Measurements from ENCODE around the gene PARD3B.

The PARD3B gene

DNA sequence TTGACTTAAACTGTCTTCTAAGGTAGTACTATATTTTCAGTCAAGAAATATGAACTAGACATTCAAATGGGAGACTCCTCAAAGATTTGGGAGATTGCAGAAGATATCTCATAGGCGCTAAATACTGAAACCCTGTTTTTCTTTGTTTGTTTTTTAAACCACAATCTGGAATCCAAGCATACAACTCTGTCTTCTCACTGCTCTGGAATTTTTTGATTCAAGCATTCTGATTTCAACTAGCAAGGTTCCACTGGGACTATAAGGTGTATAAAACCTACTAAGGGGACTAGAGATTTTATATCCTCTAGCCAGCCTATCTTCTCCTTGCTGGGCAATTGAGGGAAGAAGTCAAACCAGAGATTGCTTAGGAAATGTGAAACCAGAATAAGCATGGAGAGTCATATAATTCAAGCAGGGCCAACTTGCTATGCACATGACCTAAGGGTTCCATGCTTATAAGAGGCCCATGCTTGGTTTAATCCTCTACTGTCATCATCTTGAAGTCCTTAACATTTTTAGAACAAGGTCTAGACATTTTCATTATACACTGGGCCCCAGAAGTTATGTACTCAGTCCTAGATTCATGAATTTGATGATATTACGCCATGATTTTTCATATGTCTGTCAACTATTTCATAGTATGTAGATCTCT, 405.5 kb downstream of the PARD3B start:
- DNase-seq (ENCODE audit: low read depth) = peak; percentile 22

DNA sequence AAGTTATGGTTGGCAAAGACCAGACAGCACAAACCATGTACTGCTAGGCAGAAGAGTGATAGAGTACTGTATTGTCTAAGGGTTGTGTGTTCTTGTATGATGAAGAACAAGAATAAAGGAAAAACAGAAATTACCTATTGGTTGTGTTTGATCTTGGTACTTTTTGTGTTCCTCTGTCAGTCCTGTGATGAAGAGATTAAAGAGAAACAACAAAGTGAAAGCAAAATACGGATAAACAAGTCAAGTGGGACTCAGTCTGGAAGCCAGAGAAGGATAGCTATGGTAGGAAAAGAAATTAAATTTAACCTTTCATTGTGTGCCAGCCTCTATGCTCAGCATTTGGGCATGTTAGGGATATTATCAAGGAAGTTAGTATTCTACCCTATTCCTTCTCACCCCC, 413.1 kb downstream of the PARD3B start:
- no peak for DNase-seq (ENCODE audit: low read depth)

DNA sequence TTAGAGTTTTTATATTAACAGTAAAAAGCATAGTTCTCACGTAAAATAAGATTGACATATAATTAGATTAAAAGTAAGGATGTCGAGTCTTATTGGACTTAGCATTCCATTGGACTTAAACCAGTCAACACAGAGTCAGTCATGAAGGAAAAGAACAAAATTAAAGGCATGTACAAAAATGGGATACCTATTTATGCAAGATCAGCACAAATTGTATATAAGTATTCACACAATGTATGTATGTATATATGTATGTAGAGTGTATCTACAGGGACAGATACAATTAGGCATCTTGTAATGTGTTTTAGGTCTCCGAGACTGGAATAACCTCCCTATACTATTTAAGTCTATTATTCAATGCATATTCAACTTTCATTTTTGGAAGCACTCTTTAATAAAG, 419.1 kb downstream of the PARD3B start:
- DNase-seq (ENCODE audit: low read depth) = no peak

DNA sequence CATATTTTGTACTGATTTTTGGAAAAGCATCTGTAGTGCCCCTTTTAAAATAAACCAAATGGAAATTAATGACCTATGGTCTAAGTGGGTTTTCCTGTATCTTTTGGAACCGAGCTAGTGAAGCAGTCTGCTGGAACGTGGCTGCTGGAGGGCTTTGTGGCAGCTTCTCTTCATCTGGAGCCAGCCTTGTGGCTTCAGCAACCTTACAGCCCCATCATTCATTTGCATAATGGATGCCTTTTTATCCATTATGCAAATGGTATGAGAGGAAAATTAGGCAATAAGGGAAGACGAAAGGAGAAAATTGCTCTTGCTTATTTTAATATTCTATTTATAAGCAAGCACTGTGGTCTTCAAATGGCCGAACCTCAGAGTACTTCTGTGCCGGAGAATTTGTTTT, 421.0 kb downstream of the PARD3B start:
- no peak for DNase-seq (ENCODE audit: low read depth)

DNA sequence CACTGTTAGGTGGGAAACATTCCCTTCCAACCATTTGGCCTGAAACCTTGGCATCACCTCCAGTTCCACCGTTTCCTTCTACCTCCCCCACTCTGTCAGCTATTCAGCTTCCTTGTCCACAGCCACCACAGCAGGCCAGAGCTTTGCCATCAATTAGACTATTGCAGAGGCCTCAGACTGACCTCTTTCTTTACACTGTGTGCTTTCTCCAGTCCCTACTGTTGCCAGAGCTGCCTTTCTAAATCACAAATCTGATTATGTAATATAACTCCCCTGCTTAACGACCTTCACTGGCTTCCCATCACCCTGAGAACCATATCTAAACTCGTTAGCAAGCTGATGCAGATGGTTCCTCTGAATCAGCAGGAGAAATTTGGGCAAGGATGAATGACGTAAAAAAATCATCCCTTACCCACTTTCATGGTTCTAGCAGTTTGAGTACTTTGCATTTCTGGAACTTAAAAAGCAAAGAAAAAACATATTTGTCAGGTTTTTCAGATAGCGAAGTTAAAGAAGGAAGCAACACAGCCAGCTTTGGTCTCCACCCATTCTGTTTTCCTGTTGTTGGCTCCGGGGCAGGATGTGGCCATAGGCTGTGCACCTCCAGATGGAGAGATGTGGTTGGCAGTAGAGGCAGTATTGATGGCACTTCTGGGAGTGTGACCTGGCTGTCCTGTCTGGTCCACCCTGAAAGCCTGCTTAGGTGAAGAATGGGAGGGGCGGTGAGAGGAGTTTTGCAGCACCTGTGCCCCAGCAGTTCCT, 422.1 kb downstream of the PARD3B start:
- DNase-seq (ENCODE audit: low read depth) = no peak

DNA sequence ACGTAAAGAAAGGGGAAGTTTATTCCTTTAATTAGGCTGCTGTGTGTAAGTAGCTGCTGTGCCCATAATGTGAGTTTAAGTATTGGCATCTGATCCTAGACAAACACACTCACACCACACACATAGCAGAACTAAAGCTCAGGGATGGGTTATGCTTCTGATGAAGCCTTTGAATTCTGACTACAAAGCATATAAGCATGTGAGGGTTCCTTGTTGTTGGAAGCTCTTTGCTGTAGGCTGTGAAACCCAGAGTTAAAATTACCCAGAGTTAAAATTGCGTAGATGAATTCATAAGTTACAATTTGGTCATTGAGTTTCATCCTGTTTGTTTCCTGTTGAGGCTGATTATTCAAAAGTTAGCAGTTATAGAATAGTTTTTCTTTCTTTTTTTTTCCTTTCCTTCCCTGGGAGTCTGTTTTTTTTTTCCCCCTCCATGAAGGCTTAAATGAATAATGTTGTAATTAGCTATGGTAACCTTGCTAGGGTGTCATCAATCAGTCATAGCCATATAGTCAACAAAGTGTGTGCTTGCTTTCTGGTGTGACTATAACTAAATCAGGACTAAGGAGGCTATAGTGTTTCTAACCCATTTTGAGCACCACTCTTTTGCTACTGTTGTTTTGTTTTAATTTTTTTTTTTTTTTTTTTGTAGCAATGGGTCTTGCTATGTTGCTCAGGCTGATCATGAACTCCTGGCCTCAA, 426.1 kb downstream of the PARD3B start:
- no peak for DNase-seq (ENCODE audit: low read depth)

DNA sequence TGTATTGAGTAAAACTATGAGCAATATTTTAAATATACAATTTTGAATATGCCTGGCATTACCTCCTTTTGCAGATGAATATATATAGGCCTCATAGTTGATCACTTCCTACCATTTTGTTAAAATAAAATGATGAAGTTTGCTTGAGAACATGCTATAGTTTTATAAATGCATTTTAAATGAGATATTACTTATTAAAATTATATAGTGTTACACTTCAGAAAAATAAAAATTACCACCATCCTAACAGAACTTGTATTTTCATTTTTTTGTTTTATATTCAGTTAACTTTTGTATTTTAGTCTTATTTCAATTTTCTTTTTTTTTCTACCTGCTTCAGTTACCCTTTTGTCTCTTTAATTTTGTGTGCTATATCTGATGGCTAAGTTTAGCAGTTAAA, 426.9 kb downstream of the PARD3B start:
- DNase-seq (ENCODE audit: low read depth) = no peak

DNA sequence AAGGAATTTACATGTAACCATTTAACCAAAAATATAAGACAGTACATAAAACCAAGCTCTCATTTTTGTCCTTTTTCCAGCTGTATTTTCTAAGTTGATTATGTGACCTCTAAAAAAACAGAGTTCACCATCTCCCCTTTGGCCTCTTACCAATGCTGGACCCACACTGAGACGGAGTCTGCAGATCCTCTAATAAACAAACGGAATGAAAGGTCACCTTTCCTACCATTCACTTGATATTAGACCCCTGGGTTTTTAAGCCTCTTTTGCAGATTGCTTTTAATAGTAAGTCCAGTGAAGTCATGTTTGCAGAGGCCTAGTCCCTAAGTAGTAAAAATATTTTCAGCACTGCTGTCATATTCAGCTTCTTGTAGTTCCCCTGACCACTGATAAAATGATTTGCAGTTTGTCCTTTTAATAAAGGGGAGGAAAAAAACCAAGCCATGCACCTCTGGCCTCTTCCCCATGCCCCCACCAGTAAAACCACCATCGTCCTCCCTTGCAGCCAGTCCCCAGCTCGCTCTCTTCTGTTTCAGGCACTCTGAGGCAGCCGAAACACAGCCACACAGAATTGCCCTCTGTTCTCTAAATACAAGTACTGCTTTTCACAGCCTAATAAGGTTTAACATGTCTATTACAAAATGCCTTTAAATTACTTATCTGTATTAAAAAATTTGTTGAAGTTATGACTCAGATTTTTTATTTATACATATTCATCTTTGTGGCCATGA, 427.5 kb downstream of the PARD3B start:
- no peak for DNase-seq (ENCODE audit: low read depth)

DNA sequence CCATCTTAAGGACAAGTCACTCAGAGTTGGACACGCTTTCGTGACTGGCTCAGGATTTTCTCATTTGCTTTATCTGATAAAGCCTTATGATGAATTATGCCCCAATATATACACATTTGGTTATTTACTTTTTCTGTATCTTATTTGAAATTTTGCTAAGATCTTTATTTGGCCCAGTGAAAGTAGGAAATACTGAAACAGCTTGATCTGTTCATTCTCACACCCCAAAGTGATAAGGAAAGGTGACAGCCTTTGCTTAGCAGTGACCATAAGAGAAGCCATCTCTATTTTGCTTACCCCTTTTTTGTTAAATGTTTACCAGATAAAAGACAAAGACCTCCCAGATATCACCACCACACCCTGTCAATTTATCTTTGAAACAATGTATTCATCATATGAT, 428.3 kb downstream of the PARD3B start:
- DNase-seq (ENCODE audit: low read depth) = no peak

DNA sequence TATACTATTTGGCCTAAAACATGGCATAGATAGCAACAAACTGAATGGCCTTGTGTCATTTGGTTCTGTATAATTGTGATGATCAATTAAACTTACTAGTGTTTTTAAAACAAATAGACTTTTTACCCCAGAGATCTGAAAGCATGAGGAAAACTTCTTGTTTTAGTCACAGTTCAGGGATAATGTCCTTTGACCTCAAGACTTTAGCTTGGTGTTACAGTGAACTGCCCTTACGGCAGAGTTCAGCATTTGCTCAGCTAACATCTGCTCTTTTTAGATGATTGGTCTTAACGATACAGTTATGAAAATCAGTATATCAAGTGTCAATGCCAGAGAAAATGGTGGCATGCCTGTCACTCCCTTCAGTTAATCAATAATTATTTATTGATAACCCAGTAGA, 429.2 kb downstream of the PARD3B start:
- no peak for DNase-seq (ENCODE audit: low read depth)

DNA sequence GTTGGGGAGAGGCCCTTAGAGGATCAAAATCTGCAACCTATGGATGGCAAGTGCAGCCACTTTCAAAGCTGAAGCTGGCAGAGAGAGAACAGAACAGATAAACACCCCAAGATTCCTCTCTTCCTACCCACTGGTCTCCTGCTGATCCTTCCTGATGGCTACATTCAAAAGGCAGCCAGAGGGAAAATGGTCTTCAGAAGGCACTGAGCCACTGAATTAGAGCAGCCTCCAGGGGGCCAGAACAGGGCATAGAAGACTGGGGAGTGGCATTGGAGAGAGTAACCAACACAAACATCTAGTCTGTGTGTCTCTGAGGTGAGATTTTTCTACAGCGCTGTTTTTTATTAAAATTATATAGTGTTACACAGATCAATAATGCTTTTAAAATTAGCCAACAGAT, 432.6 kb downstream of the PARD3B start:
- no peak for DNase-seq (ENCODE audit: low read depth)

DNA sequence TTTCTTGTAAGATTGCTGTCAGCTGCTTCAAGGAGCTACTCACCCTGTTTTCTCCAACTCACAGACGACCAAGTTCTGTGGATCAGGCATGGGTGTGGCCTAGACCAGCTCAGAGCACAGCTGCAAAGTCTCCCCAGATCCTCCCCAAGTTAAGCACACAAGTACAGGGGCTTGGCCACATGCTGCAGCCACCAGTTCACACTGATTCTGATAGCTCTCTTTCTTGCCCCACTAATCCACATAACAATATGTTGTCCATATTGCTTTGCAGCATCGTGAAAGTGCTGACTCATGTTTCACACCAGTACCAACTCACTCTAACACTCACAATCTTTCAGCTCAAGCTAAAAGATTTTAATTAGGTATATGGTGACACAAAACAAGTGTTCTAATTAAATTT, 437.0 kb downstream of the PARD3B start:
- no peak for DNase-seq (ENCODE audit: low read depth)

DNA sequence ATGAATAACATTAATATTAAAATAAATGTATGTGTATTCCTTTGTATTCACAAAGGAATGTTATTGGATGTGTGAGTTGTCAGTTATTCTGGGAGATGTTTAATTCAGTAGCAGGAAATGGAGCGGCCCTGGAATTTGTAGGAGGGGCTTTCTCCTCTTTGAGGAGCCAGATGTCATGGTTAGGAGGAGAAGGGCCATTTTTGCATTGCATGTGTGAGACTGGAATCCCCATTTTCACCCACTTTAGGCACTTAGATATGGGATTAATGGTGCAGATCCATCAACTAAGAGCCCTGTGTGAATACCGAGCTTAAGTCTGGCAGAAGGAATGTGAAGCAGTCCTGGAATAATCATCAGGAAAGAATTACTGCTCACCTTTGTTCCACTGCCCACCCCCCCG, 439.2 kb downstream of the PARD3B start:
- no peak for DNase-seq (ENCODE audit: low read depth)

DNA sequence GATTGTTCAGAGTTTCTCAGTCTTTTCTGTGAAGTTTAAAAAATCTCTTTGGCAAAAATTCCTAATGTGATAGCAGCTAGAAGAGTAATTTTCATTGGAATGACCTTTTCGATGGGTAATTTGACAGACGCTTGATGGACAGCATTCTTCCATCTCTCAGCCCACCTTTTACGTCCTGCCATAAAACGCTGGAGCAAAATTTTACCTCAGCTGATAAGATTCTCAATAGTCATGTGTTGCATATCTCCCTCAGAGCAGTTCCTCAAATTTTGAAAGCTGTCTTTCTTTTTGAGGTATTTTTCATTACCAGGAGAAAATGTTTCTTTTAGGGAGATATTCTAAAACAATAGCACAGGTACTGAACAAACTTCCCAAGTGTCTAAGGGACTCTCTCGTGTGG, 441.4 kb downstream of the PARD3B start:
- DNase-seq (ENCODE audit: low read depth) = no peak

DNA sequence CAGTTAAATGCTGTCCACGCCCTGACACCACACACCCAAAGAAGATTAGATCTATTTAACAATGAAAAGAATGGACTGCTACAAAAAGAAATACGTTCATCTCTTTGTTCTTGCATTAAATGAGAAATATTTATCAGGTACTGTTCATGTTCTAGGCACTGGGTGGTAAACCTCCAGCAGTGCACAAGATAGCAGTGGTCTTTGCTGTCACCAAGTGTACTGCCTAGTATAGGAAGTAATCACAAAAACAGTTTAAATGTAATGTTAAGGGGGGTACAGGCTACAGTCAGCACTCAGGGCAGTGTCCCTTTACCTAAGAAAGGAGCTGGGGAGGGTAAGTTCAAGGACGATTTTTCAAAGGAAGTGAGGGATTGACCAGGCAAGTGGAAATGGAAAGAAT, 443.6 kb downstream of the PARD3B start:
- no peak for DNase-seq (ENCODE audit: low read depth)

DNA sequence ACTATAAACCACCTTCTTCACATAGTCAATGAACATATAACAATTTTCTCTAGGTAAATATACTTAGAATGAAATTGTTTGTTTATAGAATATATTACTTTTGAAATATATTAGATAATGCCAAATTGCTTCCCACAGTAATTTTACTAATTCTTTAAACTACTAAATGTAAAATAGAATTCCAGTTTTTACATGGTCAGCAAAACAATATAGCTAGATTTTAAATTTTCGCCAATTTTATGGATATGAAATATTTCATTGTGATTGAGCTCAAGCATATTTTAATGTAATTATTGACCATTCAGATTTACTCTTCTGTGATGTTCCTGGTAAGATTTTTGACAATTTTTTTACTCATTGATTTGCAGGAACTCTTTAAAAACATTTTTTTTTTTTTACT, 444.6 kb downstream of the PARD3B start:
- DNase-seq (ENCODE audit: low read depth) = no peak

DNA sequence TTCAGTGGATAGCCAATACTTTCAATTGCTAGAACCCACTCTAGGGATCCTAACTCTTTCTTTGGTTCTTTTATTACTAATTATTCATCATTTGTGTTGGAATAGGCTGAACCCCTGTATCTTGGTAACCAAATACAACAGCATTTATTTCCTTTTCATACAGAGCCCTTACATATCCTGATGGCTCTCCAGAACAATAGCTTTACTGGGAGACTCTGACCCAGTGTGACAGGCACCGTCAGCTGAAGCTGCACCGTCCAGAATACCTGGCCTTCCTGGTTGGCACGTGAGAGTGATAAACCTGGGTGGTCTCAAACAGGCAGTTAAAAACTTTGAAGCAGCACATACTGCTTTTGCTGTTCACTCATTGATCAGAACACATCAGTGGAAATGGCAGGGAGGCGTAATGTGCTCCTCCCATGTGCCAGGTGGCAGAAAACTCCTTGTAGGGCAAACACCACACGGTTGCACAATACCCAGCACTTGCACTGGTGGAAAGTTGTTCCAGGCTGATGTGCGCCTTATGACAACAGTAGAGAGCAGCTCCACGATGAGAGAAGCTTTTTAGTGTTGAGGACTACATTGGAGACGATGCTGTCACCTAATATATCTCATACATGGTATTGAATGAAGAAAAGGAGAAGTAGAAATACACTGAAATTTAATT, 456.2 kb downstream of the PARD3B start:
- no peak for DNase-seq (ENCODE audit: low read depth)

DNA sequence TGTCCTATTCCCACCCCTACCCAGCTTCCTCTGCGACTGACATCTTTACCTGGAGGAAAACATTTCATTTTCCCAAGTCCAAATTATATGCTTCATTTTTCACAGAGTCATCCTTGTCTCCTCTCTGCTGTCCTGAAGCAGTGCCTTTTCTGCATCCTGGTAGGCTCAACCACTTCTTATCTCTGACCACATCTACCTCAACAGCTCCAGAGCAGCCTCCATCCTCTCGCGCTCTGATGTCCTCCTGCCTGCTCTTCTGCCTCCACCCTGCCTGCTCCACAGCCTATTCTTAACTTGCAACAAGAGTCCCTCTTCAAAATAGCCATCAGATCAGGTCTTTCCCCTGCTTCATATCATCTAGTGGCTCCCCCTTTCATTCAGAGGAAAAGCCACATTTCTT, 457.1 kb downstream of the PARD3B start:
- DNase-seq (ENCODE audit: low read depth) = no peak

DNA sequence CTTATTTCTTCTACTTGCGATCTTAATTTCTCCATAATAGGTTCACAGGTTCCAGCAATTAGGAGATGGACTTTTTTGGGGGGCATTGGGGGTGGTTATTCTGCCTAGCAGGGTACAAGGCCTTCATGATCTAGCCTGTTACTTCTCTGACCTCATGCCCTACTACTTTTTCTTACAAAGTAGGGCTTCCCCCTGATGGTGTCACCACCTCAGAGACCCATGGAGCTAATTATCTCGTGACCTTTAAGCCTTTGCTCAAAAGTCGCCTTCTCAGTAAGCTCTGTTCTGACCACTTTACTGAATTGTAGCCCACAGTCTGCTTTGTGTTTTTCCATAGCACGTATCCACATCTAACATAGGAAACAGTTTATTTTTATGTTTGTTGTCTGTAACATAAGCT, 458.0 kb downstream of the PARD3B start:
- DNase-seq (ENCODE audit: low read depth) = no peak

DNA sequence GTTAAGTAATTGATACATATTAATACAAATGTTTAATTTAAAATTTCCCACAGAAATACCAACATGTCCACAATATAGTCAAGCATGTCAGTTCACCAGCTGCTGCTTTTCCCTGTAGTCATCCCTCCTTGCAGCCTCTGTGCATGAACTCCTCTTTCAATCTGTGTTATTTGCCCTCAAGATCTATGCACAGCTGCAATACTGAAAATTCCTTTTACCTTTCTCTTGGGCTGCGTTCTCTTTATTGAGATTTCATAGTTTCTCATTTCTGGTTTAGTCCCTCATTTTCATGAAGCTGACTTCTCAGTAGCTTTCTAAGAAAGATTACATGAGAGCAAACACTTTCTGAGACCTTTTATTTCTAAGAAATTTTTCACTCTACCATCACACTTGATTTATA, 464.9 kb downstream of the PARD3B start:
- DNase-seq (ENCODE audit: low read depth) = no peak

DNA sequence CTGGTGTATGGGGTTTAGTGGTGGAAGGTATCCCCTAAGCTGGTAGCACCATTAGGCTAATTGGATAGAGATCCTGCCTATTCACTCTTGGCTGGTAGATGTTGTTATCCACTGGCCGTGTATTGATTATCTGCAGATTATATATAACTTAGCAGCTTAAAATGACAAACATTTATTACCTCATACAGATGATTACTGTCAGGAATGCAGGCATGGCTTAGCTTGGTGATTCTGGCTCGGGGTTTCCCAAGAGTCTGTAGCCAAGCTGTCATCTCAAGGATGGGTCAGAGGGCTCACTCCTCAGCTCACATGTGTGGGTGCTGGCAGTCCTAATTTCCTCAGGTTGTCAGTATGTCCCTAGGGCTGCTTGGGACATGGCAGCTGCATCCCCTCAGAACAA, 465.8 kb downstream of the PARD3B start:
- DNase-seq (ENCODE audit: low read depth) = no peak

DNA sequence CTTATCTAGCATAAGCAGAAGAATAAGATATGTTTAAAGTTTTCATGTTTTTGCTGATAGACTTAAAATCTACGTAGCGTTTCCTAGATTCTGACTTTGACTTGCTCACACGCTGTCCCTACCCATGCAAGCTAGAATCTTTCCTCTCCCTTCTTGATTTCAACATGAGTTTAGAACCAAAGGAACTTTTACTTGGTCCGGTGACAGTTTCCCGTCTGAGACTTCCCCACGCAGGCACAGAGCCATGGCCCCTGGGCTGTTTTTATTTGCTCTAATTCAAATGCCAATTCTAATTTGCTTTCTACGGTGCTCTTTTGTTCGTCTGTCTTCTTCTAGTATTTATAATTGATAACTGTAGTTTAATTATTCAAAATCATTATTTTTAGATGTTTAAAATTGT, 467.7 kb downstream of the PARD3B start:
- DNase-seq (ENCODE audit: low read depth) = no peak
